ENCODE data around the gene JDP2. TPM values are rescaled to one million over a fixed set of nuclear protein-coding genes. Genes with fewer than 3 reads are reported as not detected.

Gene JDP2
- polyA plus RNA-seq, 1 of the 3 experiments (the other 2 are of a cell fraction), result 22.3 TPM

GRCh38 chr14:75448209-75448608 is 20.4 kb downstream of the JDP2 start:
- H3K4me2 ChIP-seq, result no peak overlapping the region
- no peak overlapping the region for H3K4me3 ChIP-seq (ENCODE audit: low read depth in 2 of 2, low read length in 1 of 2)
- no peaks in the 10 kb centered on the region for H3K9me2 ChIP-seq
- H3K36me3 ChIP-seq (replicated peaks in 1 of 2; ENCODE audit: control insufficient read depth in 1 of 2, insufficient read depth in 2 of 2, low read length in 1 of 2), result peaks cover 10 to 16% of the 10 kb centered on the region in 2 experiments
- peaks cover 84% of the 10 kb centered on the region for H4K20me1 ChIP-seq (ENCODE audit: insufficient read depth)
- H3K9me3 ChIP-seq, result no peaks in the 10 kb centered on the region
- TF ChIP-seq RAD21 (IDR thresholded peaks at IDR 0.05; ENCODE audit: low read length) (no peak), GABPA (IDR thresholded peaks at IDR 0.05; ENCODE audit: low read depth) (no peak), ELF1 (IDR thresholded peaks at IDR 0.05) (no peak), JUND (IDR thresholded peaks at IDR 0.05) (no peak), TCF12 (IDR thresholded peaks at IDR 0.05) (no peak), USF2 (IDR thresholded peaks at IDR 0.05; ENCODE audit: borderline replicate concordance, low read depth, low read length) (no peak), MAX (IDR thresholded peaks at IDR 0.05; ENCODE audit: low read depth) (no peak), SMC3 (IDR thresholded peaks at IDR 0.05; ENCODE audit: low read depth, low read length) (no peak), ZBTB33 (IDR thresholded peaks at IDR 0.05; ENCODE audit: borderline replicate concordance, low read depth) (no peak), EZH2phosphoT487 (IDR thresholded peaks at IDR 0.05; ENCODE audit: borderline replicate concordance, low read depth) (no peak), NFIC (IDR thresholded peaks at IDR 0.05; ENCODE audit: borderline replicate concordance) (no peak), RXRA (IDR thresholded peaks at IDR 0.05; ENCODE audit: borderline replicate concordance, low read depth) (no peak), PBX3 (IDR thresholded peaks at IDR 0.05) (no peak), FOSL2 (IDR thresholded peaks at IDR 0.05; ENCODE audit: borderline replicate concordance, low read depth) (no peak)
- no peak for DNase-seq
- no peak overlapping the region for H2AFZ ChIP-seq (ENCODE audit: low read depth)
- H3K27ac ChIP-seq (ENCODE audit: low read depth in 2 of 2, low read length in 1 of 2), result no peak overlapping the region
- H3K9ac ChIP-seq, result no peak overlapping the region
- CTCF ChIA-PET, result interaction anchor here (0.6 to 2.7 kb wide), 4 partner anchors 40 to 141 kb away, joined by 3 to 11 read pairs (median 5); no protein-coding TSS in a partner anchor
- POLR2A ChIA-PET, result interaction anchor here (1.8 kb wide), 1 partner anchor 11 kb away, joined by 5 read pairs; no protein-coding TSS in a partner anchor
- peaks cover 13% of the 10 kb centered on the region for H3K79me2 ChIP-seq (ENCODE audit: insufficient read depth)
- WGBS (ENCODE audit: low lambda C conversion rate), result 87% methylated on average over 1 of the region's 1 CpG
- H3K4me1 ChIP-seq (ENCODE audit: control insufficient read depth in 1 of 2, insufficient read depth in 2 of 2, low read depth in 1 of 2, low read length in 1 of 2), result peaks cover 11 to 28% of the 10 kb centered on the region in 2 experiments; a peak in 2 of 4 replicates
- H3F3A ChIP-seq (replicated peaks; ENCODE audit: insufficient read depth), result no peaks in the 10 kb centered on the region
- no peaks in the 10 kb centered on the region for H3K27me3 ChIP-seq (ENCODE audit: insufficient read depth)

GRCh38 chr14:75449036-75449435 is 21.2 kb downstream of the JDP2 start:
- H3K9ac ChIP-seq, result no peak overlapping the region
- no peak overlapping the region for H3K4me2 ChIP-seq
- no peaks in the 10 kb centered on the region for H3K9me3 ChIP-seq
- ChIA-PET CTCF (interaction anchor here (0.8 to 3.4 kb wide), 4 partner anchors 12 to 141 kb away, joined by 3 to 13 read pairs (median 8); no protein-coding TSS in a partner anchor), POLR2A (no interaction called here)
- H3K4me3 ChIP-seq (ENCODE audit: low read depth in 2 of 2, low read length in 1 of 2), result no peak overlapping the region
- no peaks in the 10 kb centered on the region for H3F3A ChIP-seq (replicated peaks; ENCODE audit: insufficient read depth)
- no peak overlapping the region for H3K27ac ChIP-seq (ENCODE audit: low read depth in 2 of 2, low read length in 1 of 2)
- H4K20me1 ChIP-seq (ENCODE audit: insufficient read depth), result peaks cover 85% of the 10 kb centered on the region
- H3K36me3 ChIP-seq (replicated peaks in 1 of 2; ENCODE audit: control insufficient read depth in 1 of 2, insufficient read depth in 2 of 2, low read length in 1 of 2), result peaks cover 10 to 16% of the 10 kb centered on the region in 2 experiments
- no peak for DNase-seq
- 43% methylated on average over 2 of the region's 2 CpGs for WGBS (ENCODE audit: low lambda C conversion rate)
- no peak overlapping the region for H2AFZ ChIP-seq (ENCODE audit: low read depth)
- peaks cover 16 to 32% of the 10 kb centered on the region in 2 experiments; a peak in 2 of 4 replicates for H3K4me1 ChIP-seq (ENCODE audit: control insufficient read depth in 1 of 2, insufficient read depth in 2 of 2, low read depth in 1 of 2, low read length in 1 of 2)
- peaks cover 13% of the 10 kb centered on the region for H3K79me2 ChIP-seq (ENCODE audit: insufficient read depth)
- no peaks in the 10 kb centered on the region for H3K27me3 ChIP-seq (ENCODE audit: insufficient read depth)
- H3K9me2 ChIP-seq, result no peaks in the 10 kb centered on the region
- TF ChIP-seq ELF1 (IDR thresholded peaks at IDR 0.05) (no peak), FOSL2 (IDR thresholded peaks at IDR 0.05; ENCODE audit: borderline replicate concordance, low read depth) (no peak), USF1 (IDR thresholded peaks at IDR 0.05; ENCODE audit: borderline replicate concordance, low read depth) (no peak), PBX3 (IDR thresholded peaks at IDR 0.05) (no peak), POLR2AphosphoS5 (IDR thresholded peaks at IDR 0.05; ENCODE audit: low read depth, low read length) (no peak), FOXJ3 (CRISPR knock-in tag; IDR thresholded peaks at IDR 0.05) (no peak), IRF3 (IDR thresholded peaks at IDR 0.05; ENCODE audit: low read depth, low read length) (no peak), SIN3A (IDR thresholded peaks at IDR 0.05; ENCODE audit: borderline replicate concordance, low read depth, low read length) (no peak), YY1 (IDR thresholded peaks at IDR 0.05; ENCODE audit: low read depth) (no peak), MEF2A (IDR thresholded peaks at IDR 0.05; ENCODE audit: borderline replicate concordance, low read depth) (no peak), FOXM1 (IDR thresholded peaks at IDR 0.05; ENCODE audit: low read depth) (no peak)

Measured in SK-N-SH (cell line).